Omental fat pad (tissue), 4 donors: ENCODE data around the gene ZFP57. TPM values are rescaled to one million over a fixed set of nuclear protein-coding genes. Genes with fewer than 3 reads are reported as not detected.

Experiments used
- ATAC-seq: fragments of 150-250 bp; one replicate; pipeline ENCODE4 v1.9.1; 2016; ENCODE audit warnings: mild to moderate bottlenecking, moderate library complexity; ENCODE audit not compliant: low FRiP score
- DNase-seq: peaks from one replicate; pipeline ENCODE4 v3.0.0-alpha.2; 2019; ENCODE audit warnings: low spot score
- CTCF ChIP-seq, 3 donors: fragments of 450-650 bp; IDR thresholded peaks; one replicate each; pipeline ENCODE4 v1.5.1; 2016 to 2017; ENCODE audit warnings: antibody characterized with exemption in 3 of 3, mild to moderate bottlenecking in 3 of 3, moderate library complexity in 2 of 3
- small RNA-seq: library from RNA; depleted of rRNA; stranded (forward); fragments of <200 nt; gene quantifications from one replicate; pipeline ENCODE3, GENCODE V24; 2016
- total RNA-seq, 4 donors: library from RNA; depleted of rRNA; stranded (reverse); fragments of >200 nt; gene quantifications; one replicate each; pipeline ENCODE4 v1.1.0, GENCODE V29; 2016

ZFP57 gene
- total RNA-seq, 4 donors from 2014 or later: 1.9 to 2.7 TPM; not detected in 2

GRCh38 chr6:29624520-29624961, 56.4 kb downstream of the ZFP57 start:
- ATAC-seq (no peak), DNase-seq (no peak)
- TF ChIP-seq CTCF (IDR thresholded peaks at IDR 0.05): no peak

Small RNA genes within 50 kb of the gene (small RNA-seq; reads per million reads assigned to genes)
- not detected for gene SUMO2P1

Other genes with a start within 250 kb of the ZFP57 start
- not detected for gene OR10C1, start 241.8 kb downstream of the ZFP57 start, total RNA-seq
- gene OR11A1, start 224.1 kb downstream of the ZFP57 start, total RNA-seq: not detected
- not detected for gene OR2H1, start 224.0 kb downstream of the ZFP57 start, total RNA-seq
- not detected for gene MAS1L, start 193.2 kb downstream of the ZFP57 start, total RNA-seq
- gene UBD, start 121.4 kb downstream of the ZFP57 start, total RNA-seq: 1 to 10 TPM in 2 of 4 donors, not detected in 2; 1.1 to 4.9 TPM
- not detected for gene OR2H2, start 96.0 kb downstream of the ZFP57 start, total RNA-seq
- gene GABBR1, start 48.0 kb downstream of the ZFP57 start, total RNA-seq: 10 to 100 TPM; 18.5 to 41.8 (median 21.9) TPM
- not detected for gene MOG, start 24.1 kb downstream of the ZFP57 start, total RNA-seq
- gene HLA-F, start 42.3 kb upstream of the ZFP57 start, total RNA-seq: 100 to 1,000 TPM in 1 of 4 donors, 10 to 100 TPM in 3; 44.0 to 211 (median 76.3) TPM
- not detected for gene HLA-G, start 146.7 kb upstream of the ZFP57 start, total RNA-seq